Right lobe of liver (tissue), 6 donors: ENCODE measurements around the gene CSPG5. TPM values are rescaled to one million over a fixed set of nuclear protein-coding genes. Genes with fewer than 3 reads are reported as not detected.

ENCODE experiments used
- ATAC-seq, 4 donors: fragments of 200-7000 bp; cut with Tn5 transposase; one replicate each; pipeline ENCODE4 v1.9.1; 2020; ENCODE audit warnings: mild to moderate bottlenecking in 4 of 4, moderate library complexity in 4 of 4
- DNase-seq, 3 donors: peaks; one replicate each; pipeline ENCODE4 v3.0.0-alpha.2; 2020
- H3K27ac ChIP-seq, 3 donors: fragments of 200-600 bp; one replicate each; pipeline ENCODE4 v1.8.0; 2022
- H3K27me3 ChIP-seq, 2 donors: fragments of 200-600 bp; one replicate each; pipeline ENCODE4 v1.8.0; 2022
- H3K36me3 ChIP-seq, 4 donors: fragments of 200-600 bp; sonication (generic) in 1 of 4; one replicate each; pipeline versions ENCODE4 v1.5.1 to v1.8.0; 2017 to 2022; ENCODE audit warnings: control low read depth in 1 of 4
- H3K4me1 ChIP-seq, 4 donors: fragments of 200-600 bp; sonication (generic) in 1 of 4; one replicate each; pipeline versions ENCODE4 v1.5.1 to v1.8.0; 2017 to 2022; ENCODE audit warnings: control low read depth in 1 of 4
- H3K4me3 ChIP-seq, 3 donors: fragments of 200-600 bp; one replicate each; pipeline ENCODE4 v1.8.0; 2022
- H3K9me3 ChIP-seq, 4 donors: fragments of 200-600 bp; sonication (generic) in 1 of 4; one replicate each; pipeline versions ENCODE4 v1.5.1 to v1.8.0; 2017 to 2022; ENCODE audit warnings: control low read depth in 1 of 4
- POLR2A ChIP-seq: fragments of 450-650 bp; IDR thresholded peaks from one replicate; pipeline ENCODE4 v1.6.1; 2017; ENCODE audit warnings: antibody characterized with exemption, mild to moderate bottlenecking
- WGBS: methylation state at CpG from one replicate; pipeline ENCODE4 v1.1.6; 2018; ENCODE audit warnings: low coverage, low lambda C conversion rate; ENCODE audit not compliant: insufficient coverage; ENCODE audit errors: missing lambda C conversion rate; 5-methylcytosine and 5-hydroxymethylcytosine counted together
- intact Hi-C, 2 donors: fragments of 100-400 bp; cut with DNase I; formaldehyde crosslinking; loops; one replicate each; pipeline versions ENCODE4 v1.11.2 to v1.14.1; 2022
- total RNA-seq, 6 experiments: library from RNA; depleted of rRNA in 2 of 6; stranded (reverse); fragments of >200 nt in 2 of 6; fragmentation: NEBNext Ultra II Directional in 3 of 6; extraction: Animal tissue kit (Norgen Biotek cat#: 25700) in 3 of 6; gene quantifications; one replicate each; pipeline versions ENCODE4 v1.1.0 to v1.2.4, GENCODE V29; 2016 to 2023
- TF ChIP-seq, protein P1 (sequence below), 4 donors: fragments of 200-600 bp in 3 of 4; fragments of 450-650 bp in 1 of 4; IDR thresholded peaks; one replicate each; pipeline versions ENCODE4 v1.5.1 to v1.8.0; 2016 to 2022; ENCODE audit warnings: antibody characterized with exemption in 4 of 4, mild to moderate bottlenecking in 2 of 4
- donor health status: DM: no; HTN: yes; CAD: no.
- donor health status: DM: no; HTN: no; CAD: no.
- donor health status: DM: no; HTN: no; CAD: no.
- donor health status: DM: no; HTN: yes; CAD: no.
- donor health status: DM: no; HTN: yes; CAD: no.

CSPG5 gene
- total RNA-seq, 6 experiments from 2014 or later, result 0.18 to 0.39 (median 0.25) TPM; not detected in 1

- DNase-seq (no peak), ATAC-seq (no peak)
- Histone ChIP-seq H3K27ac (no peak overlapping the region), H3K9me3 (no peaks in the 10 kb centered on the region), H3K27me3 (no peaks in the 10 kb centered on the region), H3K36me3 (no peaks in the 10 kb centered on the region), H3K4me1 (no peaks in the 10 kb centered on the region), H3K4me3 (no peak overlapping the region)
- intact Hi-C loops, result no loop called here
- no peak for TF ChIP-seq POLR2A
- TF ChIP-seq, protein P1, sequence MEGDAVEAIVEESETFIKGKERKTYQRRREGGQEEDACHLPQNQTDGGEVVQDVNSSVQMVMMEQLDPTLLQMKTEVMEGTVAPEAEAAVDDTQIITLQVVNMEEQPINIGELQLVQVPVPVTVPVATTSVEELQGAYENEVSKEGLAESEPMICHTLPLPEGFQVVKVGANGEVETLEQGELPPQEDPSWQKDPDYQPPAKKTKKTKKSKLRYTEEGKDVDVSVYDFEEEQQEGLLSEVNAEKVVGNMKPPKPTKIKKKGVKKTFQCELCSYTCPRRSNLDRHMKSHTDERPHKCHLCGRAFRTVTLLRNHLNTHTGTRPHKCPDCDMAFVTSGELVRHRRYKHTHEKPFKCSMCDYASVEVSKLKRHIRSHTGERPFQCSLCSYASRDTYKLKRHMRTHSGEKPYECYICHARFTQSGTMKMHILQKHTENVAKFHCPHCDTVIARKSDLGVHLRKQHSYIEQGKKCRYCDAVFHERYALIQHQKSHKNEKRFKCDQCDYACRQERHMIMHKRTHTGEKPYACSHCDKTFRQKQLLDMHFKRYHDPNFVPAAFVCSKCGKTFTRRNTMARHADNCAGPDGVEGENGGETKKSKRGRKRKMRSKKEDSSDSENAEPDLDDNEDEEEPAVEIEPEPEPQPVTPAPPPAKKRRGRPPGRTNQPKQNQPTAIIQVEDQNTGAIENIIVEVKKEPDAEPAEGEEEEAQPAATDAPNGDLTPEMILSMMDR (IDR thresholded peaks at IDR 0.05), result no peak
- WGBS, result 66% methylated on average over 12 of the region's 19 CpGs
Measured at GRCh38 chr3:47565734-47566550, 12.7 kb downstream of the CSPG5 start.

DNA sequence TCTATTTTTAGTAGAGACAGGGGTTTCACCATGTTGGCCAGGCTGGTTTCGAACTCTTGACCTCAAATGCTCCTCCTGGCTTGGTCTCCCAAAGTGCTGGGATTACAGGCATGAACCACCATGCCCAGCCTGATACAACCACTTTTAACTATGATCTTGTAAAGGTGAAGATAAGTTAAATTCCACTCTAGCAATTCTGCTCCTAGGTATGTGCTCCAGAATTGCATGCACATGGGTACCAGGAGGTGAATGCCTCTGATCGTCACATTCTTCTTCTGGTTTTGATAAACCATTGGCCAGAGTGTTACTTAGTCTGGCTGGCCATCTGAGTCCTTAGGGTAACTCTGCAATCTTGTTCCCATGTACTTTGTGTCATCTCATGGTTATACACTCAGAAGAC is 22.3 kb downstream of the CSPG5 start:
- no peaks in the 10 kb centered on the region for H3K27me3 ChIP-seq
- H3K27ac ChIP-seq, result no peak overlapping the region
- 81% methylated on average over 2 of the region's 2 CpGs for WGBS
- H3K4me1 ChIP-seq, result no peaks in the 10 kb centered on the region
- DNase-seq (no peak), ATAC-seq (no peak)
- intact Hi-C loops, result no loop called here
- no peak overlapping the region for H3K4me3 ChIP-seq
- no peaks in the 10 kb centered on the region for H3K36me3 ChIP-seq
- TF ChIP-seq POLR2A, result no peak
- TF ChIP-seq, protein P1 (IDR thresholded peaks at IDR 0.05), result no peak
- H3K9me3 ChIP-seq, result no peaks in the 10 kb centered on the region

DNA sequence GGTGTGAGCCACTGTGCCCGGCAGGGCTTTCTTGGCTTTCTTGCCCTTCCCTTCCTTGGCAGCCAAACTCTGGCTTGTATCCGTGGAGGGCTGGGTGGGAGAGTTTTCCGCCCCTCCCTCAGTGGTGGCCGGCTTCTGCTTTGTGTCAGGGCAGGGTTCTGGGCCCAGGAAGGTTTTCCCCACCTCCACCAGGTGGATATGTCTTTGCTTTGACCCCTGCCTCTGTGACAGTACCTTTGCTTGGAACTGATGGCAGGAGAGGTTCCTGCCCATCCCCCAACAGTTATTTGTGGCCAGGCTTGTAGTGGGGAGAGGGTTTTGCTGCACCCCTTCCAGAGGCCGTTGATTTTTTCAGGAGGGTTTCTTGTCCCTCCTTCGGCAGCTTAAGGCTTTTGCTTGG is 24.3 kb downstream of the CSPG5 start:
- intact Hi-C loops, result no loop called here
- no peaks in the 10 kb centered on the region for H3K4me1 ChIP-seq
- H3K27me3 ChIP-seq, result no peaks in the 10 kb centered on the region
- H3K9me3 ChIP-seq, result no peaks in the 10 kb centered on the region
- TF ChIP-seq POLR2A, result no peak
- TF ChIP-seq, protein P1 (IDR thresholded peaks at IDR 0.05), result no peak
- ATAC-seq, result no peak
- H3K36me3 ChIP-seq, result no peaks in the 10 kb centered on the region
- H3K4me3 ChIP-seq, result no peak overlapping the region
- H3K27ac ChIP-seq, result no peak overlapping the region
- no peak for DNase-seq
- 71% methylated on average over 1 of the region's 6 CpGs for WGBS

GRCh38 chr3:47553407-47553806 is 25.3 kb downstream of the CSPG5 start:
- 88% methylated on average over 7 of the region's 7 CpGs for WGBS
- DNase-seq, result no peak
- ATAC-seq, result no peak
- intact Hi-C loops, result no loop called here
- Histone ChIP-seq H3K4me3 (no peak overlapping the region), H3K27ac (no peak overlapping the region), H3K36me3 (no peaks in the 10 kb centered on the region), H3K27me3 (no peaks in the 10 kb centered on the region), H3K9me3 (no peaks in the 10 kb centered on the region), H3K4me1 (no peaks in the 10 kb centered on the region)
- TF ChIP-seq POLR2A, result no peak
- TF ChIP-seq, protein P1 (IDR thresholded peaks at IDR 0.05), result no peak
